SK-N-SH (cell line): ENCODE data around the gene HTT. TPM values are rescaled to one million over a fixed set of nuclear protein-coding genes. Genes with fewer than 3 reads are reported as not detected.

Experiments
- CTCF ChIA-PET: fragments of 300-600, 350-600 bp; formaldehyde crosslinking; extraction: SDS; loops from one replicate; lab custom pipeline; 2021; lab: Yijun Ruan, JAX
- POLR2A ChIA-PET: fragments of 350-600 bp; sonication (Branson Sonifier 250); formaldehyde crosslinking; extraction: SDS; loops from one replicate; lab custom pipeline; 2020; ENCODE audit warnings: antibody characterized with exemption, inconsistent platforms; lab: Yijun Ruan, JAX
- DNase-seq: peaks from one replicate; pipeline ENCODE4 v3.0.0; 2012
- H2AFZ ChIP-seq: fragments of 200-600 bp; sonication (generic); 2 replicates; pipeline ENCODE4 v1.8.1; 2016; ENCODE audit warnings: antibody characterized with exemption, mild to moderate bottlenecking, low read depth
- H3F3A ChIP-seq: fragments of 200-600 bp; sonication (generic); replicated peaks from 2 replicates; pipeline ENCODE3; 2016; ENCODE audit warnings: antibody characterized with exemption, mild to moderate bottlenecking; ENCODE audit not compliant: insufficient read depth
- H3K27ac ChIP-seq, 2 experiments: fragments of 200-500 bp in 1 of 2; fragments of 200-600 bp in 1 of 2; sonication (Bioruptor generic) in 1 of 2; sonication (generic), shearing (Covaris generic) in 1 of 2; 2 replicates each; pipeline versions ENCODE4 v1.5.1 to v1.6.1; 2014 to 2016; ENCODE audit warnings: low read depth in 2 of 2, inconsistent platforms in 1 of 2, low read length in 1 of 2, mild to moderate bottlenecking in 1 of 2, mixed read lengths in 1 of 2
- H3K27me3 ChIP-seq: fragments of 200-600 bp; sonication (generic), shearing (Covaris generic); 2 replicates; pipeline ENCODE4 v1.6.1; 2016; ENCODE audit warnings: mixed run types; ENCODE audit not compliant: insufficient read depth
- H3K36me3 ChIP-seq, 2 experiments: fragments of 200-500 bp in 1 of 2; fragments of 200-600 bp in 1 of 2; sonication (Bioruptor generic) in 1 of 2; sonication (generic) in 1 of 2; replicated peaks in 1 of 2; 2 replicates each; pipeline versions ENCODE3 to v1.5.1; 2014 to 2016; ENCODE audit warnings: low read length in 1 of 2, mild to moderate bottlenecking in 1 of 2; ENCODE audit not compliant: insufficient read depth in 2 of 2, control insufficient read depth in 1 of 2
- H3K4me1 ChIP-seq, 2 experiments: fragments of 200-500 bp in 1 of 2; fragments of 200-600 bp in 1 of 2; sonication (Bioruptor generic) in 1 of 2; sonication (generic), shearing (Covaris generic) in 1 of 2; 2 replicates each; pipeline versions ENCODE4 v1.5.1 to v1.6.1; 2014 to 2016; ENCODE audit warnings: low read depth in 1 of 2, low read length in 1 of 2, mixed run types in 1 of 2; ENCODE audit not compliant: insufficient read depth in 2 of 2, control insufficient read depth in 1 of 2
- H3K4me2 ChIP-seq: fragments of 200-600 bp; sonication (generic), shearing (Covaris generic); 2 replicates; pipeline ENCODE4 v1.6.1; 2017; ENCODE audit warnings: mixed run types
- H3K4me3 ChIP-seq, 2 experiments: fragments of 200-500 bp in 1 of 2; fragments of 200-600 bp in 1 of 2; sonication (Bioruptor generic) in 1 of 2; sonication (generic), shearing (Covaris generic) in 1 of 2; 2 replicates each; pipeline versions ENCODE4 v1.5.1 to v1.8.1; 2014 to 2016; ENCODE audit warnings: low read depth in 2 of 2, inconsistent platforms in 1 of 2, low read length in 1 of 2, mild to moderate bottlenecking in 1 of 2, mixed read lengths in 1 of 2, moderate library complexity in 1 of 2
- H3K79me2 ChIP-seq: fragments of 200-600 bp; sonication (generic); 2 replicates; pipeline ENCODE4 v1.8.1; 2017; ENCODE audit warnings: mild to moderate bottlenecking; ENCODE audit not compliant: insufficient read depth
- H3K9ac ChIP-seq: fragments of 200-600 bp; sonication (generic); 2 replicates; pipeline ENCODE4 v1.6.1; 2017; ENCODE audit warnings: mixed run types
- H3K9me2 ChIP-seq: fragments of 200-600 bp; sonication (generic); 2 replicates; pipeline ENCODE4 v1.6.1; 2017; ENCODE audit warnings: mixed run types
- H3K9me3 ChIP-seq: fragments of 200-600 bp; sonication (generic); 2 replicates; pipeline ENCODE4 v1.6.1; 2017; ENCODE audit warnings: mixed run types, mild to moderate bottlenecking, moderate library complexity
- H4K20me1 ChIP-seq: fragments of 200-600 bp; sonication (generic); 2 replicates; pipeline ENCODE4 v1.6.1; 2017; ENCODE audit warnings: mild to moderate bottlenecking, mixed run types; ENCODE audit not compliant: insufficient read depth
- ELF1 ChIP-seq: IDR thresholded peaks from 2 replicates; pipeline ENCODE4 v1.4.0; 2012
- FOXJ3 ChIP-seq: sonication (generic); formaldehyde crosslinking; IDR thresholded peaks from 2 replicates; pipeline ENCODE4 v1.5.1; 2020; ENCODE audit warnings: mild to moderate bottlenecking, missing genetic modification reagents
- FOXM1 ChIP-seq: IDR thresholded peaks from 2 replicates; pipeline ENCODE4 v1.4.0; 2012; ENCODE audit warnings: low read depth, mild to moderate bottlenecking
- GATA2 ChIP-seq: sonication (generic); formaldehyde crosslinking; IDR thresholded peaks from 2 replicates; pipeline ENCODE4 v1.5.0; 2020; ENCODE audit warnings: mild to moderate bottlenecking, missing genetic modification reagents
- POLR2AphosphoS5 ChIP-seq: IDR thresholded peaks from 2 replicates; pipeline ENCODE4 v1.6.1; 2012; ENCODE audit warnings: low read depth, low read length
- RXRA ChIP-seq: IDR thresholded peaks from 2 replicates; pipeline ENCODE4 v1.4.0; 2012; ENCODE audit warnings: low read depth, mild to moderate bottlenecking, borderline replicate concordance
- SMC3 ChIP-seq: IDR thresholded peaks from 2 replicates; pipeline ENCODE4 v1.6.1; 2012; ENCODE audit warnings: low read depth, low read length, improper control_type of control experiment
- TEAD4 ChIP-seq: IDR thresholded peaks from 2 replicates; pipeline ENCODE4 v1.4.0; 2012; ENCODE audit warnings: mild to moderate bottlenecking, borderline replicate concordance; ENCODE audit not compliant: insufficient read depth
- USF1 ChIP-seq: IDR thresholded peaks from 2 replicates; pipeline ENCODE4 v1.4.0; 2012; ENCODE audit warnings: low read depth, borderline replicate concordance
- YY1 ChIP-seq: IDR thresholded peaks from 2 replicates; pipeline ENCODE4 v1.4.0; 2012; ENCODE audit warnings: low read depth, mild to moderate bottlenecking
- WGBS: methylation state at CpG from one replicate; pipeline ENCODE4 v1.1.6; 2017; ENCODE audit warnings: low lambda C conversion rate; 5-methylcytosine and 5-hydroxymethylcytosine counted together
- polyA plus RNA-seq, 3 experiments: library from polyadenylated mRNA; depleted of rRNA; stranded (reverse); fragments of >200 nt; gene quantifications; 2 replicates each; pipeline ENCODE4 v1.2.3, GENCODE V29; 2012
- TF ChIP-seq, protein P1 (sequence below): IDR thresholded peaks from 2 replicates; pipeline ENCODE4 v1.6.1; 2012; ENCODE audit warnings: mild to moderate bottlenecking, low read depth, low read length, moderate library complexity
- TF ChIP-seq, protein P2 (sequence below): fragments of 200-600 bp; sonication (generic); IDR thresholded peaks from 2 replicates; pipeline ENCODE4 v1.6.1; 2017; ENCODE audit warnings: antibody characterized with exemption, mild to moderate bottlenecking, moderate library complexity
- TF ChIP-seq, protein P3 (sequence below): IDR thresholded peaks from 2 replicates; pipeline ENCODE4 v1.4.0; 2012; ENCODE audit warnings: low read depth

Gene HTT
- polyA plus RNA-seq, 1 of the 3 experiments (the other 2 are of a cell fraction) = 11.3 TPM

DNA sequence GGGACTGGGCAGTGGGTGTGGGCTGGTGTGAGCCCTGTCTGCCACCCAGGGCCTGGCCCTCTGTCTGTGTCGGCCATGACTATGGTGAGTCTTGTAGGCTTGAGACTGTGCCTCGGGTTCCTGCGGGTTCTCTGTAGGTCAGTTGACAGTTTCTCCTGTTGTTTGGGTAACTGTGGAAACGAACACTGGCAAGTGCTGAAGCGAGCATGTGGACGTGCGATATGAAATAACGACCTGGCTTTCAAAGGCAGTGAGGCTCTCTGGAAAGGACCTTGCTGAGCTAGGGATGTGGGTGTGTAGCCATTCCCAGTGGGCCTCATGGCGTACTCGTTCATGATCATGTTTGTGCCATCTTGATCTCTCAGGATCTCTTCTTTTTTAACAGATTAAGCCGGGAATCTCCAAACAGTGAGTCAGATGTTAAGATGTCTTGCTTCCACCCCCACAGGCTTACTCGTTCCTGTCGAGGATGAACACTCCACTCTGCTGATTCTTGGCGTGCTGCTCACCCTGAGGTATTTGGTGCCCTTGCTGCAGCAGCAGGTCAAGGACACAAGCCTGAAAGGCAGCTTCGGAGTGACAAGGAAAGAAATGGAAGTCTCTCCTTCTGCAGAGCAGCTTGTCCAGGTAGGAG is 41.3 kb downstream of the HTT start:
- whole genome bisulfite sequencing = 77% methylated on average over 14 of the region's 15 CpGs

More for the DNA sequence above, 41.3 kb downstream of the HTT start:
- POLR2A ChIA-PET = no interaction called here
- no peaks in the 10 kb centered on the region for H4K20me1 ChIP-seq
- peak overlapping the region; percentile 18; the same call in 1 of the 2 replicates for H3K4me2 ChIP-seq
- H2AFZ ChIP-seq = no peak overlapping the region
- no peak for DNase-seq
- TF ChIP-seq, protein P1, sequence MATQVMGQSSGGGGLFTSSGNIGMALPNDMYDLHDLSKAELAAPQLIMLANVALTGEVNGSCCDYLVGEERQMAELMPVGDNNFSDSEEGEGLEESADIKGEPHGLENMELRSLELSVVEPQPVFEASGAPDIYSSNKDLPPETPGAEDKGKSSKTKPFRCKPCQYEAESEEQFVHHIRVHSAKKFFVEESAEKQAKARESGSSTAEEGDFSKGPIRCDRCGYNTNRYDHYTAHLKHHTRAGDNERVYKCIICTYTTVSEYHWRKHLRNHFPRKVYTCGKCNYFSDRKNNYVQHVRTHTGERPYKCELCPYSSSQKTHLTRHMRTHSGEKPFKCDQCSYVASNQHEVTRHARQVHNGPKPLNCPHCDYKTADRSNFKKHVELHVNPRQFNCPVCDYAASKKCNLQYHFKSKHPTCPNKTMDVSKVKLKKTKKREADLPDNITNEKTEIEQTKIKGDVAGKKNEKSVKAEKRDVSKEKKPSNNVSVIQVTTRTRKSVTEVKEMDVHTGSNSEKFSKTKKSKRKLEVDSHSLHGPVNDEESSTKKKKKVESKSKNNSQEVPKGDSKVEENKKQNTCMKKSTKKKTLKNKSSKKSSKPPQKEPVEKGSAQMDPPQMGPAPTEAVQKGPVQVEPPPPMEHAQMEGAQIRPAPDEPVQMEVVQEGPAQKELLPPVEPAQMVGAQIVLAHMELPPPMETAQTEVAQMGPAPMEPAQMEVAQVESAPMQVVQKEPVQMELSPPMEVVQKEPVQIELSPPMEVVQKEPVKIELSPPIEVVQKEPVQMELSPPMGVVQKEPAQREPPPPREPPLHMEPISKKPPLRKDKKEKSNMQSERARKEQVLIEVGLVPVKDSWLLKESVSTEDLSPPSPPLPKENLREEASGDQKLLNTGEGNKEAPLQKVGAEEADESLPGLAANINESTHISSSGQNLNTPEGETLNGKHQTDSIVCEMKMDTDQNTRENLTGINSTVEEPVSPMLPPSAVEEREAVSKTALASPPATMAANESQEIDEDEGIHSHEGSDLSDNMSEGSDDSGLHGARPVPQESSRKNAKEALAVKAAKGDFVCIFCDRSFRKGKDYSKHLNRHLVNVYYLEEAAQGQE = no peak
- TF ChIP-seq USF1 = no peak
- TF ChIP-seq, protein P2, sequence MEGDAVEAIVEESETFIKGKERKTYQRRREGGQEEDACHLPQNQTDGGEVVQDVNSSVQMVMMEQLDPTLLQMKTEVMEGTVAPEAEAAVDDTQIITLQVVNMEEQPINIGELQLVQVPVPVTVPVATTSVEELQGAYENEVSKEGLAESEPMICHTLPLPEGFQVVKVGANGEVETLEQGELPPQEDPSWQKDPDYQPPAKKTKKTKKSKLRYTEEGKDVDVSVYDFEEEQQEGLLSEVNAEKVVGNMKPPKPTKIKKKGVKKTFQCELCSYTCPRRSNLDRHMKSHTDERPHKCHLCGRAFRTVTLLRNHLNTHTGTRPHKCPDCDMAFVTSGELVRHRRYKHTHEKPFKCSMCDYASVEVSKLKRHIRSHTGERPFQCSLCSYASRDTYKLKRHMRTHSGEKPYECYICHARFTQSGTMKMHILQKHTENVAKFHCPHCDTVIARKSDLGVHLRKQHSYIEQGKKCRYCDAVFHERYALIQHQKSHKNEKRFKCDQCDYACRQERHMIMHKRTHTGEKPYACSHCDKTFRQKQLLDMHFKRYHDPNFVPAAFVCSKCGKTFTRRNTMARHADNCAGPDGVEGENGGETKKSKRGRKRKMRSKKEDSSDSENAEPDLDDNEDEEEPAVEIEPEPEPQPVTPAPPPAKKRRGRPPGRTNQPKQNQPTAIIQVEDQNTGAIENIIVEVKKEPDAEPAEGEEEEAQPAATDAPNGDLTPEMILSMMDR = no peak
- no peak for TF ChIP-seq SMC3
- no peak for TF ChIP-seq ELF1
- TF ChIP-seq, protein P3, sequence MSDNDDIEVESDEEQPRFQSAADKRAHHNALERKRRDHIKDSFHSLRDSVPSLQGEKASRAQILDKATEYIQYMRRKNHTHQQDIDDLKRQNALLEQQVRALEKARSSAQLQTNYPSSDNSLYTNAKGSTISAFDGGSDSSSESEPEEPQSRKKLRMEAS = no peak
- no peak for TF ChIP-seq TEAD4
- no peak for TF ChIP-seq RXRA
- TF ChIP-seq POLR2AphosphoS5 = no peak
- no peak for TF ChIP-seq FOXM1
- no peak for TF ChIP-seq YY1
- no peak for TF ChIP-seq GATA2 (CRISPR knock-in tag)
- TF ChIP-seq FOXJ3 = no peak
- CTCF ChIA-PET = interaction anchor here (0.9 to 2.7 kb wide), 2 partner anchors 9 to 301 kb away, joined by 3 to 17 read pairs; no protein-coding TSS in a partner anchor
- no peaks in the 10 kb centered on the region for H3K9me2 ChIP-seq
- H3K79me2 ChIP-seq = peaks cover 27% of the 10 kb centered on the region
- peaks cover 0 to 36% of the 10 kb centered on the region in 2 experiments; a peak in 2 of 4 replicates for H3K4me1 ChIP-seq
- peak overlapping the region in 1 of 2 experiments; percentile 45; a peak in 1 of 4 replicates for H3K27ac ChIP-seq
- peaks cover 12% of the 10 kb centered on the region for H3F3A ChIP-seq
- peaks cover 39 to 73% of the 10 kb centered on the region in 2 experiments for H3K36me3 ChIP-seq
- no peak overlapping the region for H3K4me3 ChIP-seq
- H3K9me3 ChIP-seq = no peaks in the 10 kb centered on the region
- H3K9ac ChIP-seq = no peak overlapping the region
- H3K27me3 ChIP-seq = no peaks in the 10 kb centered on the region
